Measurements from ENCODE around the gene SLC18B1.

SLC18B1 gene

GRCh38 chr6:132752255-132752654 lies 46.2 kb downstream of the SLC18B1 start:
- TF ChIP-seq ARNTL (CRISPR knock-in tag; IDR thresholded peaks at IDR 0.05; ENCODE audit: borderline replicate concordance, low read depth) (no peak), ZNF565 (CRISPR knock-in tag; conservative IDR thresholded peaks at IDR 0.05; ENCODE audit: low read depth) (no peak), TCF4 (CRISPR knock-in tag; IDR thresholded peaks at IDR 0.05; ENCODE audit: borderline replicate concordance) (no peak), ZC3H10 (CRISPR knock-in tag; IDR thresholded peaks at IDR 0.05) (no peak), RARB (CRISPR knock-in tag; IDR thresholded peaks at IDR 0.05) (no peak), POU6F1 (CRISPR knock-in tag; IDR thresholded peaks at IDR 0.05; ENCODE audit: borderline replicate concordance, low read depth) (no peak), TSHZ2 (CRISPR knock-in tag; IDR thresholded peaks at IDR 0.05) (no peak), PPARA (CRISPR knock-in tag; IDR thresholded peaks at IDR 0.05; ENCODE audit: borderline replicate concordance) (no peak), OSR1 (CRISPR knock-in tag; IDR thresholded peaks at IDR 0.05) (no peak), ZFP3 (CRISPR knock-in tag; IDR thresholded peaks at IDR 0.05) (no peak), CREB5 (CRISPR knock-in tag; IDR thresholded peaks at IDR 0.05; ENCODE audit: low read depth) (no peak), TOX (CRISPR knock-in tag; IDR thresholded peaks at IDR 0.05; ENCODE audit: borderline replicate concordance) (no peak), PATZ1 (CRISPR knock-in tag; IDR thresholded peaks at IDR 0.05; ENCODE audit: borderline replicate concordance) (no peak), BACH2 (CRISPR knock-in tag; IDR thresholded peaks at IDR 0.05; ENCODE audit: borderline replicate concordance) (no peak), ISL1 (CRISPR knock-in tag; IDR thresholded peaks at IDR 0.05) (no peak), CSRNP3 (CRISPR knock-in tag; IDR thresholded peaks at IDR 0.05) (no peak), SNAI2 (CRISPR knock-in tag; IDR thresholded peaks at IDR 0.05) (no peak), ZNF8 (CRISPR knock-in tag; IDR thresholded peaks at IDR 0.05) (no peak), GLIS3 (CRISPR knock-in tag; IDR thresholded peaks at IDR 0.05) (no peak)
- ATAC-seq, result no peak

GRCh38 chr6:132751828-132752227 lies 46.6 kb downstream of the SLC18B1 start:
- no peak for TF ChIP-seq OSR1 (CRISPR knock-in tag; IDR thresholded peaks at IDR 0.05)
- no peak for TF ChIP-seq PPARA (CRISPR knock-in tag; IDR thresholded peaks at IDR 0.05; ENCODE audit: borderline replicate concordance)
- no peak for TF ChIP-seq GLIS3 (CRISPR knock-in tag; IDR thresholded peaks at IDR 0.05)
- TF ChIP-seq ESRRG (CRISPR knock-in tag; IDR thresholded peaks at IDR 0.05), result no peak
- no peak for TF ChIP-seq CSDC2 (CRISPR knock-in tag; IDR thresholded peaks at IDR 0.05)
- TF ChIP-seq BACH2 (CRISPR knock-in tag; IDR thresholded peaks at IDR 0.05; ENCODE audit: borderline replicate concordance), result no peak
- no peak for ATAC-seq

- ATAC-seq, result no peak
- no peak for TF ChIP-seq BACH2 (CRISPR knock-in tag; IDR thresholded peaks at IDR 0.05; ENCODE audit: borderline replicate concordance)
These were observed 47.1 kb downstream of the SLC18B1 start for GRCh38 chr6:132751306-132751705.

Measured in SK-N-SH treated with all-trans-retinoic acid at 6 μM for 48 hours (cell line).